Glomerular visceral epithelial cell (primary cell): ENCODE measurements around the gene HIPK4.

Experiments used
- DNase-seq: peaks from one replicate; pipeline ENCODE4 v3.0.0-alpha.2; 2016; ENCODE audit errors: extremely low spot score

HIPK4 gene

DNA sequence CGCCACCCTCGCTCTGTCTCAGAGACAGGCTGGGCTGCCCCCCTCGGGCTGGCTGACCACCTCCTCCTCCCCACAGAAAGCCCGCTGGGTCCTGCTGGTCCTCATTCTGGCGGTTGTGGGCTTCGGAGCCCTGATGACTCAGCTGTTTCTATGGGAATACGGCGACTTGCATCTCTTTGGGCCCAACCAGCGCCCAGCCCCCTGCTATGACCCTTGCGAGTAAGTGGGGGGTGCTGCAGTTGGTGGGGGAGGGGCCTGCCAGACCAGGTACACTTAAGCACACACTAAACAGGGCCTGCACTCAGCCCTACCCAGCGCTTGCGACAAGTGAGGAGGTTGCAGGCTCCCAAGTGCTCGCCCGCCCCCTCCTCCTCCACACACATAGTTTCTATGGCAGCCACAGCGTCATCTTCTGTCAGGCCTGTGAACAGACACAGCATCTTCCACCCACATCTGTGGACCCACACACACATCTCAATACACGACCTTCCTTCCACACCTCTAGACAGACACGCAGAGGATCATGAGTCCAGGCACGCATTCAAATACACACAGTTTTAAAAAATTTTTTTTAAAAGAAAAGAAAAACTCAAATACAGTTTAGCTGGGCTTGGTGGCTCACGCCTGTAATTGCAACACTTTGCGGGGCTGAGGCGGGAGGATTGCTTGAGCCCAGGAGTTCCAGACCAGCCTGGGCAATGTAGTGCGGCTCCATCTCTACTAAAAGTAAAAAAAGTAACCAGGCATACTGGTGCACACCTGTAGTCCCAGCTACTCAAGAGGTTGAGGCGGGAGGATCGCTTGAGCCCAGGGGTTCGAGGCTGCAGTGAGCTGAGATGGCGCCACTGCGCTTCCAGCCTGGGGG, 23.1 kb downstream of the HIPK4 start:
- no peak for DNase-seq

DNA sequence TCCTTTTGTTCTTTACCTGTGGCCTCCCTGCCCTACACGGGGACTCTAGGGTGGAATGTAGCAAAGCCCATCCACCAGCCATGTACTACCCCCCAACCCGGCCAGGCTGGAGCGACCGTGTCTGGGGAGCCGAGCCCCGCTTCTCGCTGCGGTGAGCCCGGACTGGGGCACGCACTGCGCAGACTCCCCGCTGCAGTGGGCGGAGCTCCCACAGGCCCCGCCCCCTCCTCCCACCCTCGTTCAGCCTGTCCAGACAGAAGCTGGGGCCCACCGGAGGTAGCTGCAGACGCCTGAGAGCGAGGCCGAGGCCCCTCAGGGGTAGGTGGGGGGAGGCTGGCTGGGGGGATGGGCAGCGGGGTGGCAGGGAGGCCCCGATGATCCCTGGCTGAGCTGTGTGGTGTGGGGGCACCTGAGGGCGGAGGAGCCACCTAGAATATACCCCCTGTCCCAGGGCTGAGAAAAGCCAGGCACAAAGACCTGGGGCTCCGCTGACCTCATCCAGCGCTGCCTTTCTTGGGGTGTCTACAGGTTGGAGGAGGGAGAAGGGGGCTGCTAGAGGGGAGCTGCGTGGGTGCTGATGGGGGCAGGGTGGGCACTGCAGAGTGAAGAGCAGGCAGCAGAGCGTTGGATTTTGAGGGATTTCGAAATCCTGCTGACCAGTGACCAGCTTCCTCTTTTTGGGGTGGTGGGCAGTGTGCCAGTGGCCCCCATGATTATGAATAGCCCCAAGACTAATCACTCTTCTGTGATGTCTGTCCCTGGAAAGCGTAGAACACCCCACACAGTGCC, 24.2 kb downstream of the HIPK4 start:
- peak; percentile 84 for DNase-seq

DNA sequence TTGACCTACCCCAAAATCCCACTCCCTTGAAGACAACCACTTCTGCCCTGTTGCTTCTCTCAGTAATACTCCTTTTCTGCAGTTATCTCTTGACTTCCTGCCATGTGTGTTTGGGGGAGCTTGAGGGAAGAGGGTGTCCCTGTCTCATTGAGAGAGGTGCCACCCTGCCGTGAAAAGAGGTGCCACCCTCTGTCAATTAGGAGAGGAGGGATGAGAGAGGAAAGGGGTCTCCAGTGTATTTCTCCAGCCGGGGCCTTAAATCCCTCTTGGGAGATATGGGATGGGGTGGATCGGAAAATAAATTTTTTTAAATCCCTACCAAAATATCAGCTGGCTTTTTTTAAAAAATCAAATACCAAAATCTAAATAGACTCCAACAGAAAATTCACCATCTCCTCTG, 25.0 kb downstream of the HIPK4 start:
- DNase-seq: no peak

DNA sequence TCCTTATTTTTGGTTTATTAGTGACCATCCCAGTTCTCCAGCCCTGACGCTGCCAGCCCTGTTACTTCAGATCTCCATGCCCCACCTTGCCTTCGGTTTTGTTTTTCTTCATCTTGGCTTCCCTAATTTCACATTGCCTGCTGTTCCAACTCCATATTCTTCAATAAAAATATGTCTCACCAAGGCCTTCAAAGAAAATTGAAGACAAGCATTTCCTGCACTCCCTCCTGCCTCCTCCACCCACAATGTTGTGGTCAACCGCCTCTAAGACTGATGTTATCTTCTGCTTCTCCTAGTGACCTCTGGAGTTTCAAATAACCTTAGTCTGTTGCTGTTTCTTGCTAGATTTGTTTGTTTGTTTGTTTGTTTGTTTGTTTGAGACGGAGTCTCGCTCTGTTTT, 26.9 kb downstream of the HIPK4 start:
- DNase-seq: no peak

DNA sequence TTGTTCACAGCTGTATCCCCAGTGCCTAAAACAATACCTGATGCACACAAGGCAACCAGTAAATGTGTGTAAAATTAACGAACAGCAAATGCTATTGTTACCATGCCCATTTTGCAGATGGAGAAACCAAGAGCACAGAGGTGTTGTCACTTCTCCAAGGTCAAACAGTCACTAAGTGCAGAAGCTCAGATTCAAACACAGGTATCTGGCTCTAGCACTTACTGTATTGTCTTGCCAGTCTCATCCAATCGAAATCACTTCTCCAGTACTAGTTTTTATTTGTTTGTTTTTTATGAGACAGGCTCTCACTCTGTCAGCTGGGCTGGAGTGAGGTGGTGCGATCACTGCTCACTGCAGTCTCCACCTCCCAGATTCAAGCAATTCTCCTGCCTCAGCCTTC, 27.8 kb downstream of the HIPK4 start:
- no peak for DNase-seq

DNA sequence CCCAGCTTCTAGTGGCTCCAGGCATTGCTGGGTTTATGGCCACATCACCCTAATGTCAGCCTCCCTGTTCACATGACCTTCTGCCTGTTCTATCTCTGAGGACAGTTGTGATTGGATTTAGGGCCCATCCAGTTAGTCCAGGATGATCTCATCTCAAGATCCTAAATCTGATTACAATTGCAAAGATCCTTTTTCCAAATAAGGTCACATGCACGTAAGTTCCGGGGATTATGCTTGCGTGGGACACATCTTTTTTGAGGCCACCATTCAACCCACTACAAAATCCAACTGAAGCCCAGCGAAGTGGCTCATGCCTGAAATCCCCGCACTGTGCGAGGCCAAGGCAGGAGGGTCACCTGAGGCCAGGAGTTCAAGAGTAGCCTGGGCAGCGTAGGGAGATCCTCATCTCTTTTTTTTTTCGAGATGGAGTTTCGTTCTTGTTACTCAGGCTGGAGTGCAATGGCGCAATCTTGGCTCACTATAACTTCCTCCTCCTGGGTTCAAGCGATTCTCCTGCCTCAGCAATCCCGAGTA, 29.2 kb downstream of the HIPK4 start:
- DNase-seq: no peak

DNA sequence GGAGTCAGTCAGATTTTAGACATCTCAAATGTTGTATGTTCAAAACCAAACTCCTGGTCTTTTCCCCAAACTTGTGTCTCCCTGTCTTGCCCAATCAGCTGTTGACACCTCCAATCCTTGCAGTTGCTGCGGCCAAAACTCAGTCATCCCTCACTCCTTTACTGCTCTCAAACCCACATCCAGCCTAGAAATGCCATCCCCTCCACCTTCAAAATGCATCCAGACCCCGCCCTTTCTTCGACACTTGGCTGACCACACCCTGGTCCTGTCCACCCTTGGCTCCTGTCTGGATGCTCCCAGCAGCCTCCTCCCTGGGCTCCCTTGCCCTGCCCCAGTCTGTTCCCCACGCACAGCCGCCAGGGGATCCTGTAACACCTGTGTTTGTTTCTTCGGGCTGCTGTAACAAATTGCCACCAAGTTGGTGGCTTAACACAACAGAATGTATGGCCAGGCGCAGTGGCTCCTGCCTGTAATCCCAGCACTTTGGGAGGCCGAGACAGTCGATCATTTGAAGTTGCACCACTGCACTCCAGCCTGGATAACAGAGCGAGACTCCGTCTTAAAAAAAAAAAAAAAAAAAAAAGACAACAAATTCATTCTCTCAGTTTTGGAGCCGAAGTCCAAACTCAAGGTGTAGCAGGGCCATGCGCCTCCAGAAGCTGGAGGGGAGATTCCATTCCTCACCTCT, 29.8 kb downstream of the HIPK4 start:
- DNase-seq: no peak

DNA sequence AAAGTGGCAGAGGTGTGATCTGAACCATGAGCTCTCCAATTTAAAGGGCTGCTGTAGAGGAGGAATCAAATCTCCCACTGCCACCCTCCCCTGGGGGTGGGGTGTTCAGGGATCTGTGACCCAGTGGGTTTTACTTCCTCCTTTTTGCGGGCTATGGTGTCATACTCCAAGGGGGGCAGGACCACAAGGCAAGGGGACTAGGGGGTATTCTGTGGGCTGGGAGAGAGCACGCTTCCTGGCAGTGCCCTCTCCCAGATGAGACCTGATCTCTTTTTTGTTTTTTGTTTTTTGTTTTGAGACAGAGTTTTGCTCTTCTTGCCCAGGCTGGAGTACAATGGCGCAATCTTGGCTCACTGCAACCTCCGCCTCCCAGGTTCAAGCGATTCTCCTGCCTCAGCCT, 31.2 kb downstream of the HIPK4 start:
- no peak for DNase-seq

DNA sequence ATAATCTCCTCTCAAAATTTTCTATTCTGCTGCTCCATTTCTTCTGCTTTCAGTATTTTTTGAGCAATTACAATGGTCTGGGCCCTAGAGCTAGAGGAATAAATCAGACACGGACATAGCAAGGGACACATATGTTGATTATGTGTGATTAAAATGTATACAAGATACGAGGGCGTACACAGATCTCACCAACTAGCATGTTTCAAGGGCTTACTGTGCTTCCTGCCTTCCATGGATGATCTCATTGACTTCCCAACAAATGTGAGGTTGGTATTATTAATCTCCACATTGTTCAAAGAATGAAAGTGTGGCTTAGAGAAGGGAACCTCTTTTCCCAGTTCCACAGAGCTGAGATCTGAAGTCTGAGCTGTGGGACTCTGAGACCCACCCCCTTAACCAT, 32.3 kb downstream of the HIPK4 start:
- DNase-seq: no peak

DNA sequence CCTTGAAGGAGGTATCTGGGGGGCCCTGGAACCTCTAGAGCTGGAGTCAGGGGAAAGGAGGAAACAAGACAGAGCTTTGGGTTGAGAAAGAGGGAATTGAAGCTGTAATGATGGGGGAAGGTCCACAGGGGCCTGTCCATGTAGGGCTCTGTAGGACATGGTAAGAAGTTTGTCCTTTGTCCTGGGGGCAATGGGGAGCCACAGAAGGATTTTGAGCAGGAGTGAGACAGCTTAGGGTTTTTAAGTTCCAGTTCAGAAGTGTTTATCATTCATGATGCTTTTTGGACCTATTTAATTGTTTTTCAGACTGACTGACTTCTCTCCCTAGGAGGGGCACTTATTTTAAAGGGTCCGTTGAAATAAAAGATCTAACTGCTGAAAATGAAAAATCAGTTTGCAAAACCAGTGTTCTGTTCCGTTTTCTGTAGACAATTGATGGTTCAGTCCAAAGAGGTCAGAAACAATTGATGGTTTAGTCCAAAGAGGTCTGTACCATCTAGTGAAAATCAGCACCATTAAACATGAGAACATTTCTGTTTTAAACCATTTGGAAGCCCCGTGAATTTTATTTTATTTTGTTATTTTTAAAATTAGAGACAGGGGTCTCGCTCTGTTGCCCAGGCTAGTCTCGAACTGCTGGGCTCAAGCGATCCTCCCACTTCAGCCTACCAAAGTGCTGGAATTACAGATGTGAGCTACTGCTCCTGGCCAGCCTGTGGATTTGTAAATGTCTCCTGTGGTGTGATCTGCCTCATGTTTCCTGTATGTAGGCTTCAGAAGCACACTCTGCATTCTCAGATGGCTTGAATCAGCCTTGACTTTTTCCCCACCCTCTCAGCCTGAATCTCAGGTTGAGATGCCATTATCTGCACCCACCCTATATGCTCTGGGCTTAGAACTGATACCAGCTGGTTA, 33.0 kb downstream of the HIPK4 start:
- DNase-seq: no peak

DNA sequence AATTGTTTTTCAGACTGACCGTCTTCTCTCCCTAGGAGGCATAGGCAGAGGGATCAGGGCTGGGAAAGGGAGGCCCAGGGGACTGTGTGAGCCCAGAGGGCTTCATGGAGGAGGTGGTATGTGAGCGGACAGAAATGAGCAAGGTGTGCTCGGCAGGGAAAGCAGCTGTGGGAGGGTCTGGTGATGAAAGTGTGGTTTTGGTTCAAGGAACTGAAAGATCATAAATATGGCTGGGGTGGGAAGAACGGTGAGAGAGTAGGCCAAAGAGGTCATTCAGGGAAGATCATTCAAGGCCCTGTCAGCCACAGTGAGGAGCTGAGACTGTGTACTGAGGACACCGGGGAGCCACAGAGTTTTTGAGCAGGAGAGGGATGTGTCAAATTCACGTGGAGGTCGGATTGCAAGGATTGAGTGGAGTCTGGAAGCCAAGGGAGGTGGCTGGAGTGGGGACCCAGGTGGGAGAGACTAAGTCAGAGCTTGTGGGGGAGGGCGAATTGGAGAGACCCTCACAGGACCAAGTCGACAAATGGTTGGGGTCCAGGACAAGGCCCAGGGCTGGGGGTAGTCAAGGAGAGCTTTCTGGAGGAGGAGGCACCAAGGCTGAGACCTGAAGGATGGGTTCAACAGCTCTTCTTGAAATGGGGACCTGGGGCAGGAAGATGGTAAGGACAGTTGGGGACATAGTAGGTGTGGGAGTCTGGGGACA, 33.9 kb downstream of the HIPK4 start:
- DNase-seq: no peak

DNA sequence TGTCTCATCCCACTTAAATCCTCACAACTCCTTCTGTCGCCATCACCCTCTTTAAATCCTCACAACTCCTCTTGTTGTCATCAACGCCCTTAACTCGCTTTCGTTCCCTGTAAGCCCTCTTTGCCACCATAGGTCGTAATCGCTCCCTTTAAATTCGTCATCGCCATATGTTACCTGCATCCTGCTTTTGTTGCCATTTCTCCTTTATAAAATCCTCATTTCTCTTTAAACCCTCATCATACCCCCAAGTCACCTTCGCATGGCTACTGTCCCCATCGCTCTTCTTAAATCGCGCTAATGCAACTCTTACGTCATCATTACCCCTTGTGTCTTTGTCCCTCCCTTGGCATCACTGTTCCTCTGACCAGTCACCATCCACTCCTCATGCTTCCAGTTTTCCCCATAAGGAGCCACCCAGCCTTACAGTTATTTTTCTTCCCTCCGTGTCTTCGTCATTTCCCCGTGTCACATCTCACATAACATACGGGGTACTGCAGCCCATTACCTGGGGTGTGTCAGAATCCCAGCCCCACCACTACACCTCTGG, 40.9 kb downstream of the HIPK4 start:
- DNase-seq: peak; percentile 33

DNA sequence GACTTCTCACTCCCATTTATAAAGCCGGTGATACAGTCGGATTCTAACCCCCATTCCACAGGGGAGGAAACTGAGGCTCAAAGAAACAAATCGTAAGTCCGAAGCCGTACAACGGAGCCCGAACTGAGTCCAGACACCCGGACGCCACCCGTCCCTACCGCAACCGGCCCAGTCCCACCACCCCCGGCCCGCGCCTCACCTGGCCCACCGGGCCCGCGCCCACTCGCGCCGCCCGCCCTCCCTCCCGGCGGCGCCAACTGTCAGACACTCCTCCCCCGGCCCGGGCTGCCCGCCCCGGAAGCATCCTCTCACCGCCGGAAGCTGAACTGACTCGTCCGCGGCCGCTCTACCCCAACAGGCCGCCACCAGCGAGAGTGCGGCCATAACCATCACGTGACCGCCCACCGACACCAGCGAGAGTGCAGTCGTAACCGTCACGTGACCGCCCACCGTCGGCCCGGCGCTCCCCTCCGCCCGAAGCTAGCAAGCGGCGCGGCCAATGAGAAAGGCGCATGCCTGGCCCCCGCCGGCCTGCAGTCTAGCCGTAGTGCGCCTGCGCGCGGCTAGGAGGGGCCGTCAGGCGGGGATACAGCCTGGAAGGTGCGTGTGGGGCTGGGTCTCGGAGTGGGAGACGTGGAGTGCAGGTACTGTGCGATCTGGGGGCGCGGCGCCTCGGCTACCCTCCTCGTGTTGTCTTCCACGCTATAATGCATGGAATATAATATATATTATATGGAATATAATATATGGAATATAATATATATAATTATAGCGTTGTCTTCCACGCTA, 41.7 kb downstream of the HIPK4 start, which contains the start of the genes C19orf47 and PLD3:
Gene C19orf47 (minus strand): TSS at position 273 of the 789 bp plus-strand sequence. CDS start 6,540 bp downstream, outside the sequence.
Gene PLD3 (plus strand): TSS at position 571 of the 789 bp plus-strand sequence. CDS start 17,789 bp downstream, outside the sequence.
- peak; percentile 99 for DNase-seq

DNA sequence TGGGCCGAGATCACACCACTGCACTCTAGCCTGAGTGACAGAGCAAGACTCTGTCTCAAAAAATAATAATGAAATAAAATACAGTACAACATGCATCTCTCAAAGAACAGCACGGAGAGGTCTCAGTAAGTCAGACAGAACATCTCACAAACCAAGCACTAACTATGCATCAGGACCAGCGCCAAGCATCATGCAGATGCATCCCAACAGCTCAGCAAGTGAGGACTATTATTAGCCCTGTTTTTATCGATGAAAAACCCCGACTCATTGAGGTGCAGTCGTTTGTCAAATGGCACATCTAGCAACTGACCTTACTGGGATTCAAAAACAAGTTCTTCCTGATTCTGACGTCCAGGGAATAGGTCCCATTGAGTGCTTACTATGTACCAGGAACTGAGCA, 45.6 kb downstream of the HIPK4 start:
- no peak for DNase-seq

DNA sequence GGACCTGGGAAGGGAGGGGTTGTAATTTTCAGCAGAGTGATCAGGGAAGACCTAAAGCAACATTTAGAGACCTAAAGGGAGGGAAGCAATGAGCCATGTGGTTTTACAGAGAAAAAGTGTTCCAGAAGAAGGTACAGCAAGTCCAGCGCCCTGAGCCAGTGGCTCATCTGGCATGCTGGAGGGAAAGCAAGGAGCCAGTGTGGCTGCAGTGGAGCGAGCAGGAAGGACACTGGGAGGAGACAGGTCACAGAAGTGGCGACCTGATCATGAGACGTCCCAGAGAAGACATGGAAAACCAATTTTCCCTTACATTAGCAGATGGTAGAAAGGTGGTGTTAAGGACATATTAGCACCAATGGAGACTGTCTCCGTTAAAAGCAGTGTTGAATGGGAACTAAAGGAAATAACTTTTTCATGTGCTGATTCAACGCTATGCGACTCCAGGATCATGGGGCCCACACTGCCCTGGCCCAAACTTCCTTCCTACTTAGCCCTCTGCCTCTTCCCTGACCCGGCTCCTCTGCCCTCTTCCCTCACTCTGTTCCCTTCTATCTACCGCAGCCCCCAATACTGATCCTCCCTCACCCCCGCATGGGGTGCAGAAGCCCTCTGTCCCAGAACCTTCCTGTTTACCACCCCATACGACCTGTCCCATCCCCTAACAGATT, 47.2 kb downstream of the HIPK4 start:
- DNase-seq: no peak

DNA sequence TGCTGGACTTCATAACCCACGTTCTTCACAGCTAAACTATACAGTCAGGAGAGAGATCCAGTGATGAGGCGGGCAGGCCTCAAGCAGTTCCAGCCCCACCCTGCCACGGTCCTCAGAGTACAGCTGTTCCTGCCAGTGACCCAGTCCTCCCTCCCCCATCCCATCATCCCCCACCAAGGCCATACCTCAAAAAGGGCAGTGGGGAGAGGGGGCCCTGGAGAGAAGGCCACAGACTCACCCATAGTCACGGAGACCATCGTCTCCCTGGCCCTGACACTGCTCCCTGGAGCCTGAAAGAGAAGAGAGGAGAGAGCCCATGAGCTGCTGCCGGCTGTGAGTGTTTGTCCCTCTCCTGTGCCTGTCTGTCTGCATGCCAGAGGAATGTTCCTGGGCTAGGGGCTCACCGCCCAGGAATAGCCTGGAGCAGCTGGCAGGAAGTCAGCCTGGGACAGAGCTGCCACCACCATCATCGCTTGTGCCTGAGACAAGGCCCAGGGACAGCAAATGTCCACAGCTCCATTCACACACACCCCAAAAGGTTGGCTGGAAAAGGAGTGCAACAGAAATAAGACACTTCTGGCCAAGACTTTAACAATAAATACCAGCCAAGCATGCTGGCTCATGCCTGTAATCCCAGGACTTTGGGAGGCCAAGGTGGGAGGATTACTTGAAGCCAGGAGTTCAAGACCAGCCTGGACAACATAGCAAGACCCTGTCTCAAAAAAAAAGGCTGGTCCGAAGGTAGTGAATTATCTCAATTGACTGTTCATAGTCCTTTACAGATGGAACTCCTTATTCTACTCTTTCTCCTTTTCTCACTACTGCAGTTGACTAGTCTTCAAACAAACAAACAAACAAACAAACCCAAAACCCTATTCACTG, 48.1 kb downstream of the HIPK4 start:
- DNase-seq: no peak

DNA sequence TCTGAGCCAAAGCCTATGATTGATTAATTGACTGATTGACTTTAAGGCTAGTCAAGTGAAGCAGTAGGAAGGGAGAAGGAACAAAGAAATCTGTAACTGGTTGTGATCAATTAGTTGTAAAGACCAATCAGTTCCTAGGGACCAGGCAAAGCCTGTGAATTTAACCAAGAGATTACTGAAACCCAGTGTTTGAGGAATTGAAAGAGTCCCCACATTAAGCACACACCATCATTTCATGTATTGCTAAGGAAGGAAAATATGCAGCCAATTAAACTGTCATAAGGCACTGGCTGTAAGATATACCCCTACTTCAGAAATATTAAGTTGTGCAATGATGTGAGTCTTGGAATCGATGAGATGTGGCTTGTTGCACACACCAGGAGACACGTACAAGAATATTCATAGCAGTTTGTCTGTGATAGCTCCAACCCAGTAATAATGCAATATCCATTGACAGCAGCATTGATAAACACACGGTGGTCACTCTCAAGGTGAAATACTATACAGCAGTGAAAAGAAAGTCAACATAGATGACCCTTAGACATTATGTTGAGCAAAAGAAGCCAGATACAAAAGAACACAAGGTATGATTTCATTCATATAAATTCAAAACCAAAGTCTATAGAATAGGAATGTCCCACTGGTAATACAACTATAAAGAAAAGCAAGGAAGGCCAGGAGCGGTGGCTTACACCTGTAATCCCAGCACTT, 50.8 kb downstream of the HIPK4 start:
- no peak for DNase-seq
